NK-92 treated with Interleukin-12 subunit alpha and Interleukin-12 subunit beta, amount 100 ng/mL, for 24 hours (cell line): ENCODE measurements around the gene ATAD1.
"Not testable (repeated sequence)": the region's sequence is repeated elsewhere in the genome, so short reads cannot be mapped to it uniquely, and the experiment has no call there.

Experiments used
- DNase-seq: peaks from one replicate; lab custom pipeline; 2025; lab: John Stamatoyannopoulos, UW

The ATAD1 gene, protein sequence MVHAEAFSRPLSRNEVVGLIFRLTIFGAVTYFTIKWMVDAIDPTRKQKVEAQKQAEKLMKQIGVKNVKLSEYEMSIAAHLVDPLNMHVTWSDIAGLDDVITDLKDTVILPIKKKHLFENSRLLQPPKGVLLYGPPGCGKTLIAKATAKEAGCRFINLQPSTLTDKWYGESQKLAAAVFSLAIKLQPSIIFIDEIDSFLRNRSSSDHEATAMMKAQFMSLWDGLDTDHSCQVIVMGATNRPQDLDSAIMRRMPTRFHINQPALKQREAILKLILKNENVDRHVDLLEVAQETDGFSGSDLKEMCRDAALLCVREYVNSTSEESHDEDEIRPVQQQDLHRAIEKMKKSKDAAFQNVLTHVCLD

DNA sequence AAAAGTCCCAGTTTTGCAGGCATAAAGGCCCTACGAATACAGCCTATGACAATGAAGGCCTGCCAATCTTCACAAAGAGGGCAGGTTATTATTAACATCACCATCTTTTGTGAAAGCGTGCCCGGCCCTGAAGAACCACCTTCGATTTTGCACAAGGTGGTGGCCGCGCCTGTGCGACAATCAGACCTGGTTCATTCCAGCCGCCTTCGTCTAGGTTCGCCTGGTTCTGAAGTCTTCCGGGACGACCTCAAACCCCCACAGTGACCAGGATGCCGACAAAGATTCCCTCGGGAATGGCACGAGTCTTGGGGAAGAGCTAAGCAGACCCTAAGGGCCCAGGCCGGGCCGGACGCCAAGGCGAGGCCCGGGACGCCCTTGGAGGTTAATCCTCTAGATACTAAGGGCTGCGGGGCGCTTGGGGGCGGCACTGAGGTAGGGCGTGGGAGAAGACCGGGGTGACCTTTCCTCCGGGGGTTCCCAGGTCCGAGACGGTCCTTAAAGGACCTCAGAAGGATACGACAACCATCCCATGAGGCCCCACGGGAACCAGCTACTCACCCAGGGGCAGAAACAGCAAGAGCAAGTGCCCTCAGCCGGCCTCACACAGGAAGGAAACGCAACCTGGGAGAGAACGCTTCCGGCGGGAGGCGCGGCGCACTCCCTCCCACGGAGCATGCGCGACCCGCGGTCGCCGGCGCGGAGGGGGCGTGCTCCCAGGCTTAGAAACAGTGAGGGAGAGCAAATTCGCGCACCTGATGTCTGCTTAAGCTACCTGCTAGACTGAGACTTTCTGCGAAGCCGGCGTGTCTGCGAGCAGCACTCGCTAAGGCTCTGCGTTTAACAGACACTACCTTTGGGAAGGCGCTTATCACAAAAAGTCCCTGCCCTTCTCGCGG is at the start of gene ATAD1:
TSS of gene ATAD1 (minus strand) at position 618 of the 896 bp plus-strand sequence. CDS start 3,627 bp downstream, outside the sequence.
- DNase-seq: peak; percentile 77

DNA sequence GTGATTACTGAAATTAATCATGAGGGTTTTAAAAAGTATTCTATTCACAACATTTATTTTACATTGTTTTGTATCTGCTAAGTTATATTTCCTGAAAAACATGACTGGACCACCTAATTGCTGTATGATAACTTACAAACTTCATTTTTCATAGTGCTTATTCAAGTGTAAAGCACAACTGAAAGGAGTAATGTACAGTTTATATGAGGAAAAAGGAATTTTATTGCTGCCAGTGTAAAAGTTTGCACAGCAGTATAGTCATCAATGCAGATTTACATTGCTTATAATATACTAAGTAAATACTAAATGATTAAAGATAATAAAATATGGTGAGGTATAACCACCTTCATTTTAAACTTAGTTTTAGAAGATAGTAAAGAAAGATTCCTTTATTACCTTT is 49.4 kb upstream of the ATAD1 start:
- DNase-seq: no peak

DNA sequence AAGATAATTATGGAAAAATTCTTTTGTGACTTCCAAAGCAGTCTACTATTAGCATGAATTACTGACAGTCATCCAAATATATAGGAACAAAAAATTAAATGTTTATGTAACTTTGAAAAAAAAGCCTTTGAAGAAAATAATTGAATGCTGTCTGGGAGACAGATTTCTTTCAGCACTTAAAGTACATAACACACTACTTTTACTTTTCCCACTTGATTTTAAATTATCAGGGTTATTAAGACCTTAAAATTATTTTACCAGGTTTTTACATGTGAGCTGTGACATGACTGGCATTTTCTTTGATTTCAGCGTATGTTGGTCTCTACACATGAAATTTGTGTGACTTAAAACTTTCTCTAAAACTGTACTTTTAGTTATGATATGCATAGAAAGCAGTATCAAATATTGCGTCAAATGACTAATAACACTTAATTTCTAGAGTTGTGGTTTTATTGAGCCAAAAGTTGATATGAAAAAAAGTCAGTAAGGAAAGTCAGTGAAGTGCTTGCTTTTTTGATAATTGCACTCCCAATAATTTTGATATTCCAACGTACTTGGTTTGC is 48.5 kb upstream of the ATAD1 start:
- DNase-seq: no peak

DNA sequence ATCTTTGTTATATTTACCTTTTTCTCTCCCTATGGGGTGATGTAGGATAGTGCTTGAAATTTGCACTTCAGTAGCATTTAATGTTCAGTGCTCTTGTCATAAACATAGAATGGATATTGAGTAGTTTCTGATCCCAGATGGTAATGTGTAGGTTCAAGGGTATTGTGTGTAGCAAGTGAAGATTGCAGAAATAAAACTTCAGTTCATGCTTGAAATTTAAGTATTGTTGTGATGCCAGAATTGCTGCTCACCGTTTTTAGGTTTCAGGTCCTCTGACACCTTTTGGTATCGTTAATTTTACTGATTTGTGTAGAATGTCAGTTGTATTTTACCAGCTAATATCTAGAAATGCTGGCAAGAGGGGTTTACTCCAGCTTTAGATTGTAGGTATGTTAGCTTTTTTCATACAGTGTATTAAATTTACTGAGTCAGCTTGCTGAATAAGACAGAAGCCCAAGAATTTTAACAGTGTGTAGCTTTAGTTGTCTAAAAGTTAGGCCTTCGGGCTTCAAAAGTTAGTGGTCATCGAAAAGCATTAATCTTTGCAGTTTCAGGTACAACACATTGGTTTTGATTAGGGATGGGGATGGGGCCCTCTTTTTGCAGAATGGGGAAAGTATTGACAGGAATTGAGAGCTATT is 47.3 kb upstream of the ATAD1 start:
- no peak for DNase-seq

DNA sequence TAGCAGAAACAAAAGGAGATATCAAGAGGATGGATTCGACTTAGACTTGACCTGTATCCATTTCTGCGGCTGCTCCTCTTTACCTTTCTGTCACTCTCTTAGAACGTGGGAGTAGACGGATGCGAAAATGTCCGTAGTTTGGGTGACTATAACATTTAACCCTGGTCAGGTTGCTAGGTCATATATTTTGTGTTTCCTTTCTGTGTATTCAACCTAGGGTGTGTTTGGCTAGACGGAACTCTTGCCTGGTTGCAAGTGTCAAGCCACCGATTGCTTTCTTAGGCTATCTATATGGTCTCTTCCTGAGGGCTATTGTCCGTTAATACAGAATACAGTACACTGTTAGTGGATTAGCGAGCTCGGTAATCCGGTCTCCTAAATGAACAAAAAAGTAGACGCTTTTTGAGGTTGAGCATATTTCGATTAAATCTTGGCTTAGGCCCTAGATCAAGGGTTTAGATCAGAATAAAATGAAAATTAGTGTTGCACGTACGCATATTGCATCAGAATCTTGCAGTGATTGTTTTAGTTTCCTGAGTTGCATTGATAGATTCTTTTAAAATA is 46.6 kb upstream of the ATAD1 start:
- DNase-seq: no peak

DNA sequence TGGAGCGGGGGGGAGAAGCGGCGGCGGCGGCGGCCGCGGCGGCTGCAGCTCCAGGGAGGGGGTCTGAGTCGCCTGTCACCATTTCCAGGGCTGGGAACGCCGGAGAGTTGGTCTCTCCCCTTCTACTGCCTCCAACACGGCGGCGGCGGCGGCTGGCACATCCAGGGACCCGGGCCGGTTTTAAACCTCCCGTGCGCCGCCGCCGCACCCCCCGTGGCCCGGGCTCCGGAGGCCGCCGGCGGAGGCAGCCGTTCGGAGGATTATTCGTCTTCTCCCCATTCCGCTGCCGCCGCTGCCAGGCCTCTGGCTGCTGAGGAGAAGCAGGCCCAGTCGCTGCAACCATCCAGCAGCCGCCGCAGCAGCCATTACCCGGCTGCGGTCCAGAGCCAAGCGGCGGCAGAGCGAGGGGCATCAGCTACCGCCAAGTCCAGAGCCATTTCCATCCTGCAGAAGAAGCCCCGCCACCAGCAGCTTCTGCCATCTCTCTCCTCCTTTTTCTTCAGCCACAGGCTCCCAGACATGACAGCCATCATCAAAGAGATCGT is 46.0 kb upstream of the ATAD1 start:
- DNase-seq: not testable (repeated sequence)

DNA sequence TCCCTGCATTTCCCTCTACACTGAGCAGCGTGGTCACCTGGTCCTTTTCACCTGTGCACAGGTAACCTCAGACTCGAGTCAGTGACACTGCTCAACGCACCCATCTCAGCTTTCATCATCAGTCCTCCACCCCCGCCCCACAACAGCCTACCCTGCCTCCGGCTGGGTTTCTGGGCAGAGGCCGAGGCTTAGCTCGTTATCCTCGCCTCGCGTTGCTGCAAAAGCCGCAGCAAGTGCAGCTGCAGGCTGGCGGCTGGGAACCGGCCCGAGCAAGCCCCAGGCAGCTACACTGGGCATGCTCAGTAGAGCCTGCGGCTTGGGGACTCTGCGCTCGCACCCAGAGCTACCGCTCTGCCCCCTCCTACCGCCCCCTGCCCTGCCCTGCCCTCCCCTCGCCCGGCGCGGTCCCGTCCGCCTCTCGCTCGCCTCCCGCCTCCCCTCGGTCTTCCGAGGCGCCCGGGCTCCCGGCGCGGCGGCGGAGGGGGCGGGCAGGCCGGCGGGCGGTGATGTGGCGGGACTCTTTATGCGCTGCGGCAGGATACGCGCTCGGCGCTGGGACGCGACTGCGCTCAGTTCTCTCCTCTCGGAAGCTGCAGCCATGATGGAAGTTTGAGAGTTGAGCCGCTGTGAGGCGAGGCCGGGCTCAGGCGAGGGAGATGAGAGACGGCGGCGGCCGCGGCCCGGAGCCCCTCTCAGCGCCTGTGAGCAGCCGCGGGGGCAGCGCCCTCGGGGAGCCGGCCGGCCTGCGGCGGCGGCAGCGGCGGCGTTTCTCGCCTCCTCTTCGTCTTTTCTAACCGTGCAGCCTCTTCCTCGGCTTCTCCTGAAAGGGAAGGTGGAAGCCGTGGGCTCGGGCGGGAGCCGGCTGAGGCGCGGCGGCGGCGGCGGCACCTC is 45.3 kb upstream of the ATAD1 start, which contains the start of the genes KLLN and PTEN:
TSS of gene KLLN (minus strand) at position 481 of the 891 bp plus-strand sequence. CDS start 1,046 bp downstream, outside the sequence.
TSS of gene PTEN (plus strand) at position 573 of the 891 bp plus-strand sequence. CDS start 845 bp downstream, outside the sequence.
- DNase-seq: peak; percentile 82

DNA sequence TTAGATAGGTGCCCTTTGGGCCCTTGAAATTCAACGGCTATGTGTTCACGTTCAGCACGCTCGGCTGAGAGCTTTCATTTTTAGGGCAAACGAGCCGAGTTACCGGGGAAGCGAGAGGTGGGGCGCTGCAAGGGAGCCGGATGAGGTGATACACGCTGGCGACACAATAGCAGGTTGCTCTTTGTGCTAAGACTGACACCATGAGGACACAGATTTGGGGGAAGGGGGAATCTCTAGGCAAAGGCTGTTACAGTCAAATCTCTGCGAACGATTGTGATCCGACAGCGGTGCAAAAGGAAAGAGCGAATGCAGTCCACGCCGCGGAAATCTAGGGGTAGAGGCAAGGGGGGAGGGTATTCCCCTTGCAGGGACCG is 44.6 kb upstream of the ATAD1 start:
- peak; percentile 60 for DNase-seq

DNA sequence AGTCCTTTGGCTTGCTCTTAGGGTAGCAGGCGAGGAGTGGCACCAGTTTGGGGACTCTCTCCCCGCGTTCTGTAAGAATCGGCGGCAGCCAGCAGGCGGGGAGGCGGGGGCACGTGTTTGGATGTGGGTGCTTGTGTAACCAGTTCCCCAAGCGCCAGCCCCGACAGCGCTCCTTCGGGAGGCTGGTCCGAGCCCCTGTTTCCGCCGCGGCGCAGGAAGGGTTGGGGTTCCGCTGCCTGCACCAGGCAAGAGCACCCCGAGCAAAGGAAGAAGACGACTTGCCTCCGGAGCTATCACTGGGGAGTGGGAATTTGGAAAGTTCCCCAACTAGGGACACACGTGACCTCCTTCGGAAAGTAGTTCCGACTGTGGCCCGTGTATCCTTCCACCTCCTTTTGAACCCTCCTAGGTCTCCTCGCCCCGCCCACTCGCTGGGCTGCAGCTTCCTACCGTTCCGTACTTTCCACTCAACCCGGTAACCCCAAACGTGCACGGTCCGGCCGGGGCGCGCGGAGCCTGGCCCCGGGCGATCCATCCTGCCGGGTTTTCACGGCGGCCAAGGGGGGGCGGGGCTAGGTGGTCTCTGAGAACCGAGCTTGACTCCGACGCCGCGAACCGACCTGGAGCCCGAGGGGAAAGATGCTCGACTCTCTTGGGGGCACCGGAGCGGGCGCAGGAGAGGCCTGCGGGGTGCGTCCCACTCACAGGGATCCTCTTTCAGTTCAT is 44.1 kb upstream of the ATAD1 start:
- DNase-seq: peak; percentile 89

DNA sequence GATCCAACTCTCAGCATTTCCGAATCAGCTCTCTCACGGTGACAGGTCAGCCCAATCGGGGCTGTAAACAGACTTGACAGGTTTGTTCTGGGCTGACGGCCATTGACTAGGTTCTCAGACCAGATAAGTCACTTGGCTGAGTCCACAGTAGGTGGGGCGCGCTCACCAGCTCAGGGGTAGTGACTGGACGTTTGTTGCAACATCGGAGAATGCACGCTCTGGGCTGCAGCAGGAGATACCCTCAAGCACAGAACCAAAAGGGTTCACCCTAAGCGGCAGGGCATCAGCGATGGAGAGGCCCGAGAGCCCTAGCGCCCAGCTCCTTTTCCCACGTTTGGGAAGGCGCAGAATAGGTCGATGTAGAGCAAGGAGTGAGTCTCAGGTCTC is 43.5 kb upstream of the ATAD1 start:
- peak; percentile 51 for DNase-seq

DNA sequence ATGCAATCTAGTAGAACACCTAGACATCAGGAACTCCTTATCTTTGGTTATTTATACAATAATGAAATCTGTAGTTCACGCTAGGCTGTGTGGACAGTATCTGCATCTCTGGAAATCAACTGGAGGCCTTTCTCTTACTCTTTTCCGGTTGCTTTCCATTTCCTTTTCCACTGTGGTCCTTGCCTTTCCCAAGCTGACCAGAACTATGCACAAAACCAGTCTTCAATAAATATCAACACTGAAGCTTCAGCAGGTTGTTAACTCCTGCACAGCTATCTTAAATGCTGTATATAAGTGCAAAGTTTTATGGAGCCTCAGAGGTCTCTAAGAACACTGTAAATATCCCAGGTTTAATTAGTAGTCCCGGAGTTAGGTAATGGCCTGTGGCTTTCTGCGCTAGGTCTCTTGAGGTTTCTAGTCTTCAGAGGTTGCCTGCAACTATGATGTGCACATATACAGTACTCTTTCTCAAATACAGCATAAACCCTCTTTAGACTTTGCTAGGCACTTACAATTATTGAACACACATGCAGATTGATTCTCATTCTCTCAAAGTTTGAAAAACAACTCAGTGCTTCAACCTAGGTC is 42.9 kb upstream of the ATAD1 start:
- no peak for DNase-seq

DNA sequence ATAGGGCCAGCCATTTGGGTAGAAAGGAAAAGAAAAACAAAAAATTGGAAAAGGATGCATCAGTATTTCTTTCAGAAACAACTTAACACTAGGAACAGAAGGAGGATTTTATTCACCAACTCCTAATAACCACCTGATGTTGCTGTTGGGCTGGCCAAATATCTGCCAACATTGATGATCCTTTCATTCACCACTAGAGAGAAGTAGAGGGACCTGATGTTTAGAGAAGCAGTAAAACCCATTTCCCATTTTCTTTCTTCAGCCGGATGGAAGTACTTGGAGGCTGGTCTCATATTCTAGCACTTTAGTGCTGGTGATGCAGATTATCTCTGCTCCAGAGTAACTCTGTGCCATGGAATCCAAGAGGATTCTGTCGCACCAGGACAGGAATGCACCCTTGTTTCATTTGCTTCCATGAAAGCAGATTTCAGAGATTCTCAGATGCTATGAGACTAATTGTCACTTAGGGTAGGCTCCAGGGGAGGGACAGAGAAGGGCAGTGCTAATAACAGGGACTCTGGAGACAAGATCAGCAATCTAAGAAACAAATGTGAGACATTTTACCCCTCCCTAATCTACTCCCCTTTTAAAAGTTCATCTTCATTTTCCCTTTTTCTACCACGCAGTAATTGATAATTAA is 42.2 kb upstream of the ATAD1 start:
- DNase-seq: no peak

DNA sequence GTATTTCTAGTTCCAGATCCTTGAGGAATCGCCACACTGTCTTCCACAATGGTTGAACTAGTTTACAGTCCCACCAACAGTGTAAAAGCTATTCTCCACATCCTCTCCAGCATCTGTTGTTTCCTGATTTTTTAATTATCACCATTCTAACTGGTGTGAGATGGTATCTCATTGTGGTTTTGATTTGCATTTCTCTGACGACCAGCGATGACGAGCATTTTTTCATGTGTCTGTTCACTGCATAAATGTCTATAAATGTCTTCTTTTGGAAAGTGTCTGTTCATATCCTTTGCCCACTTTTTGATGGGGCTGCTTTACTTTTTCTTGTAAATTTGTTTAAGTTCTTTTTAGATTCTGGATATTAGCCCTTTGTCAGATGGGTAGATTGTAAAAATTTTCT is 37.6 kb upstream of the ATAD1 start:
- not testable (repeated sequence) for DNase-seq

DNA sequence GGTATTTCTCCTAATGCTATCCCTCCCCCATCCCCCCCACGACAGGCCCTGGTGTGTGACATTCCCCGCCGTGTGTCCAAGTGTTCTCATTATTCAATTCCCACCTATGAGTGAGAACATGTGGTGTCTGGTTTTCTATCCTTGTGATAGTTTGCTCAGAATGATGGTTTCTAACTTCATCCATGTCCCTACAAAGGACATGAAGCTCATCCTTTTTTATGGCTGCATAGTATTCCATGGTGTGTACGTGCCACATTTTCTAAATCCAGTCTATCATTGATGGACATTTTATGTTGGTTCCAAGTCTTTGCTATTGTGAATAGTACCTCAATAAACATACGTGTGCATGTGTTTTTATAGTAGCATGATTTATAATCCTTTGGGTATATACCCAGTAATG is 37.2 kb upstream of the ATAD1 start:
- not testable (repeated sequence) for DNase-seq

DNA sequence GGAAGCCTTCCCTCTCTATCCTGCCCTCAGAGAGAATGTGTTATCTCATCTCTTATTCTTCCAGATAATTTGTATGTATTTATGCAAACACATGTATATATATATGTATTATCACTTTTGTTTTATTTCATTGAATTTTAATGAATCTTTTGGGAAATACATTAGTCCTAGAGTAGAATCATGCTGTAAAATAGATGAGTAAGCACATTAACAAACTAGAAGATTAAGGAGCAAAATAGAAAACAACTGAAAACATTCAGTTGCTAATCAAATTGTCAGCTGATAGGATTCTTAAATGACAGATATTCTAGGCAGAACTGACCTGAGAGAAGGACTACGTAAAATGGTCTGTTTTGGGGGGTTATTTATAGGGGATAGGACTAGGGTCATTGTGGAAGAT is 34.1 kb upstream of the ATAD1 start:
- no peak for DNase-seq

DNA sequence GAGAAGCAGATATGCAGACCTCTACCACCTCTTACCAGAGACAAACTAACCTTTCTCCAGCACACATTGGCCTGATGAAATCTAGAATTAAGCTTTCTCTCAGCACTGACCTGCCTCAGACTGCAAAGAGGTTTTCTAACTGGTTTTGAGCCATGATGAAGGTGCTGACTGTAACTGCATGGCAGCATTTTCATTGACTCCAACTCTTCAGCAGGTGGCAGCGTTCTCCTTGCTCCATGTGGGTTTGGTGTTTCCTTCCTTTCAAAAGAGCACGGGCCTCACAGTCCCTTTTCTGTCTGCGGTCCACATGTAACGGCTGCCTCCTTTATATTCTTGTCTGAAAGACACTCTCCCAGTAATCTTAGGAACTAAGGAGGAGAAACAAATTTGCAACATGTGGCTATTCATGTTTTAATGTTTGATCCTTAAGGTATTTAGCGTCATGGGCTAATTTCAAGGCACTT is 32.7 kb upstream of the ATAD1 start:
- no peak for DNase-seq

DNA sequence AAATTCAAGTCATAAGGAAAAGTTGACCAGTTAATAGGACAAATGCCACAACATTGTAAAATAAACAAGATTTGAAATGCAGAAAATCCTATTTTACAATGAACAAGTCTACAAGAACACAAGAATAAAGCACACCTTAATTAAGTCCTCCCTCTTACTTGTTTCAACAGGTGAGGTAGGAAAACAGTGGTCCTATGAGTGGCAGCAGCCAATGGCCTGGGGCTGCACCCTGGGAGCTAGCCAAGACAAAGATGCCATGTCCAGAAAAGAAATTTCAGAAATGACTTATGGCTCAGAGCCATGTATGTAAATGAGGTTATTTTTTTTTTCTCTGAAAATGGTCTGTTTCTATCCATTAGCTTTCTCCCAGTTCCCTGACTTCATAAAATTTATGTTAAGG is 31.0 kb upstream of the ATAD1 start:
- DNase-seq: no peak

DNA sequence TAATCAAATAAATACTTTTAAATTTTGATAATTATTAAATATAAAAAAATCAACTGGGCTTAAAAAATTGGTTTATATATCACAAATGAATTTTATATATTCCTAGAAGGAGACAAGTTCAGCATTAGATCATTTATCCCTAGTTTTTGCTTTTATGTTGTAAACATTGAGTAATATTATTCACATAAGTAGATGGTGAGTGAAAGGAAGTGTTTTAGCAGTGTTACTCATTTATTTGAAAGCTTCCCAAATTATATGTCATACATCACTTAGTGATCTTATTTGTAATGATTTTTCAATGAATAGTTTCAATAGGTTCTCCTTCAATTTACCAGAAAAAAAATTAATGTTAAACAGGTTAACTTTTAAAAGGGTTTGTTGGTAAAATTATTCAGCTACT is 29.5 kb upstream of the ATAD1 start:
- DNase-seq: no peak

DNA sequence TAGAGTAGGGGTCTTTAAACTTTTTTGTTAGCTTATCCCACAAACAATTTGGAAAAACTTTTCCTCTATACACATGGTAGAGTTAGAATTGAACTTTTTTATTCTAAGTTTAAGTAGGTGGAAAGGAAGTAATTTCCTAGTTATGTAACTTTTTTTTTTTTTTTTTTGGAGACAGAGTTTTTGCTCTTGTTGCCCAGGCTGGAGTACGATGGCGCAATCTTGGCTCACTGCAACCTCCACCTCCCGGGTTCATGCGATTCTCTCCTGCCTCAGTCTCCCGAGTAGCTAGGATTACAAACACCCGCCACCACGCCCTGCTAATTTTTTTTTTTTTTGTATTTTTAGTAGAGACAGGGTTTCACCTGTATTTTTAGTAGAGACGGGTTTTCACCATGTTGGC is 28.7 kb upstream of the ATAD1 start:
- DNase-seq: not testable (repeated sequence)
